ENCODE data around the gene PHACTR4. TPM values are rescaled to one million over a fixed set of nuclear protein-coding genes. Genes with fewer than 3 reads are reported as not detected.

The PHACTR4 gene
- total and polyA plus RNA-seq, 2 of the 8 experiments (the other 6 are each of a cell fraction or from before 2014, with no cell fraction given), result 23.7 to 57.8 TPM

- TF ChIP-seq, protein P1, sequence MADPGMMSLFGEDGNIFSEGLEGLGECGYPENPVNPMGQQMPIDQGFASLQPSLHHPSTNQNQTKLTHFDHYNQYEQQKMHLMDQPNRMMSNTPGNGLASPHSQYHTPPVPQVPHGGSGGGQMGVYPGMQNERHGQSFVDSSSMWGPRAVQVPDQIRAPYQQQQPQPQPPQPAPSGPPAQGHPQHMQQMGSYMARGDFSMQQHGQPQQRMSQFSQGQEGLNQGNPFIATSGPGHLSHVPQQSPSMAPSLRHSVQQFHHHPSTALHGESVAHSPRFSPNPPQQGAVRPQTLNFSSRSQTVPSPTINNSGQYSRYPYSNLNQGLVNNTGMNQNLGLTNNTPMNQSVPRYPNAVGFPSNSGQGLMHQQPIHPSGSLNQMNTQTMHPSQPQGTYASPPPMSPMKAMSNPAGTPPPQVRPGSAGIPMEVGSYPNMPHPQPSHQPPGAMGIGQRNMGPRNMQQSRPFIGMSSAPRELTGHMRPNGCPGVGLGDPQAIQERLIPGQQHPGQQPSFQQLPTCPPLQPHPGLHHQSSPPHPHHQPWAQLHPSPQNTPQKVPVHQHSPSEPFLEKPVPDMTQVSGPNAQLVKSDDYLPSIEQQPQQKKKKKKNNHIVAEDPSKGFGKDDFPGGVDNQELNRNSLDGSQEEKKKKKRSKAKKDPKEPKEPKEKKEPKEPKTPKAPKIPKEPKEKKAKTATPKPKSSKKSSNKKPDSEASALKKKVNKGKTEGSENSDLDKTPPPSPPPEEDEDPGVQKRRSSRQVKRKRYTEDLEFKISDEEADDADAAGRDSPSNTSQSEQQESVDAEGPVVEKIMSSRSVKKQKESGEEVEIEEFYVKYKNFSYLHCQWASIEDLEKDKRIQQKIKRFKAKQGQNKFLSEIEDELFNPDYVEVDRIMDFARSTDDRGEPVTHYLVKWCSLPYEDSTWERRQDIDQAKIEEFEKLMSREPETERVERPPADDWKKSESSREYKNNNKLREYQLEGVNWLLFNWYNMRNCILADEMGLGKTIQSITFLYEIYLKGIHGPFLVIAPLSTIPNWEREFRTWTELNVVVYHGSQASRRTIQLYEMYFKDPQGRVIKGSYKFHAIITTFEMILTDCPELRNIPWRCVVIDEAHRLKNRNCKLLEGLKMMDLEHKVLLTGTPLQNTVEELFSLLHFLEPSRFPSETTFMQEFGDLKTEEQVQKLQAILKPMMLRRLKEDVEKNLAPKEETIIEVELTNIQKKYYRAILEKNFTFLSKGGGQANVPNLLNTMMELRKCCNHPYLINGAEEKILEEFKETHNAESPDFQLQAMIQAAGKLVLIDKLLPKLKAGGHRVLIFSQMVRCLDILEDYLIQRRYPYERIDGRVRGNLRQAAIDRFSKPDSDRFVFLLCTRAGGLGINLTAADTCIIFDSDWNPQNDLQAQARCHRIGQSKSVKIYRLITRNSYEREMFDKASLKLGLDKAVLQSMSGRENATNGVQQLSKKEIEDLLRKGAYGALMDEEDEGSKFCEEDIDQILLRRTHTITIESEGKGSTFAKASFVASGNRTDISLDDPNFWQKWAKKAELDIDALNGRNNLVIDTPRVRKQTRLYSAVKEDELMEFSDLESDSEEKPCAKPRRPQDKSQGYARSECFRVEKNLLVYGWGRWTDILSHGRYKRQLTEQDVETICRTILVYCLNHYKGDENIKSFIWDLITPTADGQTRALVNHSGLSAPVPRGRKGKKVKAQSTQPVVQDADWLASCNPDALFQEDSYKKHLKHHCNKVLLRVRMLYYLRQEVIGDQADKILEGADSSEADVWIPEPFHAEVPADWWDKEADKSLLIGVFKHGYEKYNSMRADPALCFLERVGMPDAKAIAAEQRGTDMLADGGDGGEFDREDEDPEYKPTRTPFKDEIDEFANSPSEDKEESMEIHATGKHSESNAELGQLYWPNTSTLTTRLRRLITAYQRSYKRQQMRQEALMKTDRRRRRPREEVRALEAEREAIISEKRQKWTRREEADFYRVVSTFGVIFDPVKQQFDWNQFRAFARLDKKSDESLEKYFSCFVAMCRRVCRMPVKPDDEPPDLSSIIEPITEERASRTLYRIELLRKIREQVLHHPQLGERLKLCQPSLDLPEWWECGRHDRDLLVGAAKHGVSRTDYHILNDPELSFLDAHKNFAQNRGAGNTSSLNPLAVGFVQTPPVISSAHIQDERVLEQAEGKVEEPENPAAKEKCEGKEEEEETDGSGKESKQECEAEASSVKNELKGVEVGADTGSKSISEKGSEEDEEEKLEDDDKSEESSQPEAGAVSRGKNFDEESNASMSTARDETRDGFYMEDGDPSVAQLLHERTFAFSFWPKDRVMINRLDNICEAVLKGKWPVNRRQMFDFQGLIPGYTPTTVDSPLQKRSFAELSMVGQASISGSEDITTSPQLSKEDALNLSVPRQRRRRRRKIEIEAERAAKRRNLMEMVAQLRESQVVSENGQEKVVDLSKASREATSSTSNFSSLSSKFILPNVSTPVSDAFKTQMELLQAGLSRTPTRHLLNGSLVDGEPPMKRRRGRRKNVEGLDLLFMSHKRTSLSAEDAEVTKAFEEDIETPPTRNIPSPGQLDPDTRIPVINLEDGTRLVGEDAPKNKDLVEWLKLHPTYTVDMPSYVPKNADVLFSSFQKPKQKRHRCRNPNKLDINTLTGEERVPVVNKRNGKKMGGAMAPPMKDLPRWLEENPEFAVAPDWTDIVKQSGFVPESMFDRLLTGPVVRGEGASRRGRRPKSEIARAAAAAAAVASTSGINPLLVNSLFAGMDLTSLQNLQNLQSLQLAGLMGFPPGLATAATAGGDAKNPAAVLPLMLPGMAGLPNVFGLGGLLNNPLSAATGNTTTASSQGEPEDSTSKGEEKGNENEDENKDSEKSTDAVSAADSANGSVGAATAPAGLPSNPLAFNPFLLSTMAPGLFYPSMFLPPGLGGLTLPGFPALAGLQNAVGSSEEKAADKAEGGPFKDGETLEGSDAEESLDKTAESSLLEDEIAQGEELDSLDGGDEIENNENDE (IDR thresholded peaks at IDR 0.05; ENCODE audit: insufficient replicate concordance, low read length), result no peak
- TF ChIP-seq EGR1 (IDR thresholded peaks at IDR 0.05; ENCODE audit: borderline replicate concordance, low read depth, low read length), result no peak
- no peak for TF ChIP-seq SP1 (IDR thresholded peaks at IDR 0.05; ENCODE audit: low read depth, low read length)
- TF ChIP-seq BRCA1 (IDR thresholded peaks at IDR 0.05; ENCODE audit: low read depth, low read length), result no peak
- no peak for TF ChIP-seq CTCF (IDR thresholded peaks at IDR 0.05; ENCODE audit: control extremely low read depth in 1 of 3, insufficient read depth in 1 of 3, low read depth in 1 of 3, low read length in 3 of 3)
- no peak for TF ChIP-seq CEBPB (IDR thresholded peaks at IDR 0.05; ENCODE audit: low read depth, low read length)
- TF ChIP-seq POLR2AphosphoS5 (IDR thresholded peaks at IDR 0.05; ENCODE audit: low read depth, low read length), result no peak
- no peak for TF ChIP-seq SIRT6 (IDR thresholded peaks at IDR 0.05; ENCODE audit: low read length)
- no peak for TF ChIP-seq KDM4A (IDR thresholded peaks at IDR 0.05; ENCODE audit: low read depth, low read length, severe bottlenecking)
Measured at GRCh38 chr1:28466226-28466778, 96.8 kb downstream of the PHACTR4 start (continued).

Measured in H1 (cell line).